HFF-Myc (cell line): Measurements from ENCODE around the gene PNISR.

ENCODE experiments used
- DNase-seq: peaks from one replicate; pipeline ENCODE4 v3.0.0-alpha.2; 2011; ENCODE audit warnings: low read depth; ENCODE audit errors: extremely low read depth
- H3K4me3 ChIP-seq: replicated peaks from 2 replicates; pipeline ENCODE4 v1.5.1; 2011; ENCODE audit warnings: low read depth, mild to moderate bottlenecking, control low read depth, low read length
- TF ChIP-seq, protein P1 (sequence below): IDR thresholded peaks from 2 replicates; pipeline ENCODE4 v1.5.1; 2012; ENCODE audit warnings: mild to moderate bottlenecking, low read depth, low read length, control low read depth; ENCODE audit errors: missing control alignments

The PNISR gene

DNA sequence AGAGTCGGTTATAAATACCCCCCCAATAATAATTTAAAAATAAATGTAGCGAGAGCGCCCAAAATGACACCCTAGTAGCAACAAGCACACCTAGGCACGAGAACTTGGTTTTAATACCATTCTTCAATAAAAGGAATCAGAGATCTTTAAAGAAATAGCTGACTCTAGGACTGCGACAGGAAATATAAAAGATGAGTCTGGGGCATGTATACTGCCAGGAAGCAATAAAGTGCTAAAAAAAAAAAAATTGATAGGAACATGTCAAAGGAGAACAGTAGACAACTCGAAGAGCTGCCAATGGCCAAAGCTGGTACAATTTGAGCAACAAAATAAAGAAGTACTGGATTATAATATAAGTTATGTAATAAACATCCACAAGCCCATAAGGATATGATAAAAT, 2.2 kb downstream of the PNISR start:
- TF ChIP-seq, protein P1, sequence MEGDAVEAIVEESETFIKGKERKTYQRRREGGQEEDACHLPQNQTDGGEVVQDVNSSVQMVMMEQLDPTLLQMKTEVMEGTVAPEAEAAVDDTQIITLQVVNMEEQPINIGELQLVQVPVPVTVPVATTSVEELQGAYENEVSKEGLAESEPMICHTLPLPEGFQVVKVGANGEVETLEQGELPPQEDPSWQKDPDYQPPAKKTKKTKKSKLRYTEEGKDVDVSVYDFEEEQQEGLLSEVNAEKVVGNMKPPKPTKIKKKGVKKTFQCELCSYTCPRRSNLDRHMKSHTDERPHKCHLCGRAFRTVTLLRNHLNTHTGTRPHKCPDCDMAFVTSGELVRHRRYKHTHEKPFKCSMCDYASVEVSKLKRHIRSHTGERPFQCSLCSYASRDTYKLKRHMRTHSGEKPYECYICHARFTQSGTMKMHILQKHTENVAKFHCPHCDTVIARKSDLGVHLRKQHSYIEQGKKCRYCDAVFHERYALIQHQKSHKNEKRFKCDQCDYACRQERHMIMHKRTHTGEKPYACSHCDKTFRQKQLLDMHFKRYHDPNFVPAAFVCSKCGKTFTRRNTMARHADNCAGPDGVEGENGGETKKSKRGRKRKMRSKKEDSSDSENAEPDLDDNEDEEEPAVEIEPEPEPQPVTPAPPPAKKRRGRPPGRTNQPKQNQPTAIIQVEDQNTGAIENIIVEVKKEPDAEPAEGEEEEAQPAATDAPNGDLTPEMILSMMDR: no peak
- H3K4me3 ChIP-seq: no peak overlapping the region
- DNase-seq: no peak

- TF ChIP-seq, protein P1: no peak
- H3K4me3 ChIP-seq: no peak overlapping the region
- no peak for DNase-seq
Observed at GRCh38 chr6:99416892-99417767, 8.0 kb downstream of the PNISR start.

GRCh38 chr6:99416226-99416625, 8.9 kb downstream of the PNISR start:
- TF ChIP-seq, protein P1: no peak
- DNase-seq: no peak
- no peak overlapping the region for H3K4me3 ChIP-seq

DNA sequence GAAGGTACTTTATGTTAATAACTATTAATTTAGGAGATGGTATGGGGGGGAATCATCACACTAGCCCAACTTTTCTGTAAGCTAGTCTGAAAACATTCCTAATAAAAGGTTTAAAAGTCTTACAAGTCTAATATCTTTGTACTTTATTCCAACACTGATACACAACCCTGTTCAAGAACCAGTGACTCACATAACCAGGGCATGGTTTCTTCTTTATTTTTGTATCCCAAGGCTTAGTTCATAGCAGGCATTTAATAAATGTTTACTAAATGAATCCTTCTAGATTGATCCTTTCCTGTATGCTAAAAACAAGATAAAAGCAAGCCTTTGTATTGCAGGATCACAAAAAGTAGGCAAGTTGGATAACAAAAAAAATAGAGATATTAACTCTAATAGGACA, 9.7 kb downstream of the PNISR start:
- H3K4me3 ChIP-seq: no peak overlapping the region
- no peak for DNase-seq
- TF ChIP-seq, protein P1: no peak

GRCh38 chr6:99412065-99412464, 13.0 kb downstream of the PNISR start:
- H3K4me3 ChIP-seq: no peak overlapping the region
- no peak for DNase-seq
- TF ChIP-seq, protein P1: no peak

- TF ChIP-seq, protein P1: no peak
- no peak for DNase-seq
Observed at GRCh38 chr6:99409672-99410071, 15.4 kb downstream of the PNISR start.

More at GRCh38 chr6:99409672-99410071, 15.4 kb downstream of the PNISR start:
- no peak overlapping the region for H3K4me3 ChIP-seq
